Vagina (tissue), 2 donors: ENCODE results near the gene ATP5F1C.

Source experiments
- CTCF ChIP-seq, 3 experiments: fragments of 450-650 bp in 2 of 3; fragments of 200-600 bp in 1 of 3; sonication (generic) in 1 of 3; IDR thresholded peaks; one replicate each; pipeline ENCODE4 v1.5.1; 2017 to 2019; ENCODE audit warnings: antibody characterized with exemption in 3 of 3, mild to moderate bottlenecking in 2 of 3, moderate library complexity in 2 of 3
- POLR2A ChIP-seq, 2 donors: fragments of 450-650 bp; IDR thresholded peaks; one replicate each; pipeline ENCODE4 v1.6.1; 2017; ENCODE audit warnings: antibody characterized with exemption in 2 of 2, mild to moderate bottlenecking in 2 of 2, moderate library complexity in 2 of 2
- POLR2AphosphoS5 ChIP-seq, 2 donors: sonication (generic); formaldehyde crosslinking; IDR thresholded peaks; one replicate each; pipeline ENCODE4 v1.9.0; 2017; ENCODE audit warnings: antibody characterized with exemption in 2 of 2, mild to moderate bottlenecking in 2 of 2, low read depth in 1 of 2; ENCODE audit not compliant: insufficient read depth in 1 of 2

DNA sequence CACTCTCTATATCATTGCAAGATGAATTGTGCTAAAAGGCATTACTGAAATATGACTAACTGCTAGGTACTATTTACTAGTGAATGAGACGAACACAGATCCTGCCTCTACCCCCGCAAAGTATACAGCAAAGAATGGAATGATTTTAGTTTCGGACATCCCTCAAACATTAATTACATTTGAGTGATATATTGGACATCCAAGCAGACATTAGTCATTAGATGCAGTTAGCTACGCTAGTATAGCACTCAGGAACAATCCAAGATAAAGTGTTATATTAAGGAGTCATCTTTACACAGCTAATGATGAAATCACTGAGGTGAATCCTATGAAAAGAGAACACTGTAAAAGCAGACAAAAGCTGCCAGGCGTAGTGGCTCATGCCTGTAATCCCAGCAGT lies 23.0 kb downstream of the ATP5F1C start:
- no peak for TF ChIP-seq CTCF (IDR thresholded peaks at IDR 0.05)
- no peak for TF ChIP-seq POLR2A (IDR thresholded peaks at IDR 0.05)
- no peak for TF ChIP-seq POLR2AphosphoS5 (IDR thresholded peaks at IDR 0.05; ENCODE audit: insufficient read depth in 1 of 2, low read depth in 1 of 2)
